Measurements from ENCODE around the gene CA14. TPM values are rescaled to one million over a fixed set of nuclear protein-coding genes. Genes with fewer than 3 reads are reported as not detected.

Gene CA14
- not detected in 2 replicates for total RNA-seq

GRCh38 chr1:150257624-150258585, at the start of gene CA14:
Gene CA14 (plus strand): TSS chr1:150257774. CDS start chr1:150258129, 355 bp downstream.

GRCh38 chr1:150235852-150236613, 21.5 kb upstream of the CA14 start, which contains the start of gene ANP32E:
Gene ANP32E (minus strand): TSS chr1:150236112. CDS start chr1:150235786, 326 bp downstream.

GRCh38 chr1:150268705-150269403, 11.3 kb downstream of the CA14 start, which contains the start of gene APH1A:
Gene APH1A (minus strand): TSS chr1:150269016. CDS start chr1:150268810, 206 bp downstream.

GRCh38 chr1:150281758-150282557, 24.4 kb downstream of the CA14 start, which contains the start of gene CIART:
Gene CIART (plus strand): TSS chr1:150282554. CDS start chr1:150283268, 714 bp downstream.

GRCh38 chr1:150293433-150294253, 36.1 kb downstream of the CA14 start, which contains the start of gene MRPS21:
Gene MRPS21 (plus strand): TSS chr1:150293861. CDS start chr1:150294367, 506 bp downstream.

Other genes starting within 250 kb of the CA14 start
- gene OTUD7B, start 247.0 kb upstream of the CA14 start, total RNA-seq = 5.9 and 11.2 TPM in 2 replicates
- 18.5 and 19.9 TPM in 2 replicates for gene VPS45, start 190.0 kb upstream of the CA14 start, total RNA-seq
- gene PLEKHO1, start 107.9 kb upstream of the CA14 start, total RNA-seq = 73.7 and 75.3 TPM in 2 replicates
- 6.5 and 20.9 TPM in 2 replicates for gene ANP32E, start 21.7 kb upstream of the CA14 start, total RNA-seq
- gene APH1A, start 11.2 kb downstream of the CA14 start, total RNA-seq = 109 and 126 TPM in 2 replicates
- 1.5 and 2.4 TPM in 2 replicates for gene C1orf54, start 15.0 kb downstream of the CA14 start, total RNA-seq
- gene CIART, start 24.8 kb downstream of the CA14 start, total RNA-seq = 0.81 and 4.9 TPM in 2 replicates
- 37.9 and 43.8 TPM in 2 replicates for gene MRPS21, start 36.1 kb downstream of the CA14 start, total RNA-seq
- gene PRPF3, start 63.8 kb downstream of the CA14 start, total RNA-seq = 16.0 and 21.3 TPM in 2 replicates
- 9.3 and 14.5 TPM in 2 replicates for gene RPRD2, start 106.4 kb downstream of the CA14 start, total RNA-seq
- 20.5 and 20.7 TPM in 2 replicates for gene TARS2, start 229.6 kb downstream of the CA14 start, total RNA-seq